Stimulated activated naive CD8-positive, alpha-beta T cell treated with anti-CD3 and anti-CD28 coated beads, Interleukin-15, amount 100 ng/mL, for 72 hours (primary cell): ENCODE results near the gene MACROD1.
A peak's percentile ranks its signal among the peaks of the same experiment; 100 is the strongest.

Experiments used
- ATAC-seq: fragments of 150-1000 bp; cut with Tn5 transposase; 2 replicates; pipeline ENCODE4 v1.10.0; 2021; ENCODE audit warnings: mild to moderate bottlenecking, moderate library complexity
- DNase-seq, 2 donors: peaks; one replicate each; pipeline ENCODE4 v3.0.0; 2021 to 2022
- H3K27ac Mint-ChIP-seq, 2 donors: one replicate each; pipeline ENCODE4 v1.8.0; 2022; ENCODE audit warnings: mild to moderate bottlenecking in 2 of 2, mixed read lengths in 2 of 2, moderate library complexity in 2 of 2
- H3K27me3 Mint-ChIP-seq: one replicate; pipeline ENCODE4 v1.8.0; 2022; ENCODE audit warnings: mixed read lengths
- H3K4me1 Mint-ChIP-seq: one replicate; pipeline ENCODE4 v1.8.0; 2022; ENCODE audit warnings: mild to moderate bottlenecking, mixed read lengths
- H3K4me3 Mint-ChIP-seq, 2 donors: one replicate each; pipeline ENCODE4 v1.8.0; 2022; ENCODE audit warnings: mild to moderate bottlenecking in 2 of 2, mixed read lengths in 2 of 2, moderate library complexity in 1 of 2
- H3K9me3 Mint-ChIP-seq, 2 donors: one replicate each; pipeline ENCODE4 v1.8.0; 2022; ENCODE audit warnings: mixed read lengths in 2 of 2

The MACROD1 gene

DNA sequence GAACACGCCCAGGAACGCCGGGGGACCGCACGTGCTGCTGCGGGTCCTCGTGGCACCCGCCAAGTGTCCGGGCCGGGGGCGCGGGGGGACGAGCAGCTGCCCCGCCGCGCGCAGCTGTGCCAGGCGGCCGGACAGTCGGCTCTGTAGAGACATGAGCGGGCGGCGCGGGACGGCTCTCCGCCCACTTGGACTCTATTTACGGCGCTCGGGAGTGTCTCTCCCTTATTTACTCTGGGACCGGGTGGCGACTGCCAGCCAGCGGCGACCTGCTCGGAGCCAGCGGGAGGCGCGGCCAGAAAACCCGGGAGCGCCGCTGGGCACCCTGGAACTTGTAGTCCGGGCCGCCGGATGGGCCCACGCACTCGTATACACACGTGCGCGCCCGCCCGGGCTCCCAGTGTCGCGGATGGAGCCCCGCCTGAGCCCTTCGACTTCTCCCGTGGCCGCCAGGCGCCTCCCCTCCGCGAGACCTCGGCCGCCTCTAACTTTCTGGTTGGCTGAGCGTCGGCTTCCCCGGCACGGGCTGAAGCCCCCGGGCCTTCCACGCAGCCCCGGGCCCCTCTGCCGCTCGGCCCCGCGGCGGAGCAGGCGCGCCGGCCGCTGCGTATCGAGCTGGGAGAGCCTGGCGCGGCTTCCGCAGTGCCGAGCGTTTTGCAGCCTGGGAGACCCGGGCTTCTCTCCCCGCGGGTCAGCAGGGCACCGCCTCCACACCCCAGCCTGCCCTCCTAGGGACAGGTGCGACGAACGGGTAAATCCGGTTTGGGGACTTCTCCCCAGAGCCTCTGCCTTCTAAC lies at the start of gene MACROD1:
Gene MACROD1 (minus strand): TSS at position 272 of the 794 bp plus-strand sequence. CDS start 119 bp downstream, at position 153.
- Mint-ChIP-seq H3K9me3 (no peaks in the 10 kb centered on the region), H3K27ac (peak within 1 kb of the TSS; percentile 92 to 96), H3K4me1 (peaks cover 35% of the 10 kb centered on the region), H3K27me3 (no peaks in the 10 kb centered on the region), H3K4me3 (peak within 1 kb of the TSS; percentile 92 to 96)
- ATAC-seq (peak; percentile 96), DNase-seq (peak; percentile 76 to 81)

DNA sequence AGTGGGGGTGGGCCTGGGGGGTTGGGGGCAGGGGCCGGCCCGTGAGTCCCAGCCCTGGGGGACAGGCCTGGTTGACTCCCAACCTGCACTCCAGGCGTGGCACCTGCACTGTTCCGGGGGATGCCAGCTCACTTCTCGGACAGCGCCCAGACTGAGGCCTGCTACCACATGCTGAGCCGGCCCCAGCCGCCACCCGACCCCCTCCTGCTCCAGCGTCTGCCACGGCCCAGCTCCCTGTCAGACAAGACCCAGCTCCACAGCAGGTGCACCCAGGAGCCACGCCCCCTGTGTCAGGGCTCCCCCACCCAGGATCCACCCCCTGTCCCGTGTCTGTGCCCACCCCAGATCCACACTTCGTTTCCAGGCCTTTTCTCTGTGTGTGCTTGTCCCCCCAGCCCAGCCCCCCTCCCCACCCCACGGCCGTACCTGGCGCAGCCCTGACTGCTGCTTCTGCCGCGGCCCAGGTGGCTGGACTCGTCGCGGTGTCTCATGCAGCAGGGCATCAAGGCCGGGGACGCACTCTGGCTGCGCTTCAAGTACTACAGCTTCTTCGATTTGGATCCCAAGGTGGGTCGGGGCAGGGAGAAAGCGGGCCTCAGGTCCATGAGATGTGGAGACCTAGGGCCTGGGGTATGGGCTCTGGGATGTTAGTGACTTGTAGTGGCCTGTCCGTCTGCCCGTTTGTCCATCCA lies 45.4 kb upstream of the MACROD1 start:
- DNase-seq (no peak), ATAC-seq (no peak)
- Mint-ChIP-seq H3K9me3 (no peaks in the 10 kb centered on the region), H3K27ac (no peak overlapping the region), H3K4me3 (no peak overlapping the region), H3K27me3 (no peaks in the 10 kb centered on the region), H3K4me1 (peaks cover 77% of the 10 kb centered on the region)

DNA sequence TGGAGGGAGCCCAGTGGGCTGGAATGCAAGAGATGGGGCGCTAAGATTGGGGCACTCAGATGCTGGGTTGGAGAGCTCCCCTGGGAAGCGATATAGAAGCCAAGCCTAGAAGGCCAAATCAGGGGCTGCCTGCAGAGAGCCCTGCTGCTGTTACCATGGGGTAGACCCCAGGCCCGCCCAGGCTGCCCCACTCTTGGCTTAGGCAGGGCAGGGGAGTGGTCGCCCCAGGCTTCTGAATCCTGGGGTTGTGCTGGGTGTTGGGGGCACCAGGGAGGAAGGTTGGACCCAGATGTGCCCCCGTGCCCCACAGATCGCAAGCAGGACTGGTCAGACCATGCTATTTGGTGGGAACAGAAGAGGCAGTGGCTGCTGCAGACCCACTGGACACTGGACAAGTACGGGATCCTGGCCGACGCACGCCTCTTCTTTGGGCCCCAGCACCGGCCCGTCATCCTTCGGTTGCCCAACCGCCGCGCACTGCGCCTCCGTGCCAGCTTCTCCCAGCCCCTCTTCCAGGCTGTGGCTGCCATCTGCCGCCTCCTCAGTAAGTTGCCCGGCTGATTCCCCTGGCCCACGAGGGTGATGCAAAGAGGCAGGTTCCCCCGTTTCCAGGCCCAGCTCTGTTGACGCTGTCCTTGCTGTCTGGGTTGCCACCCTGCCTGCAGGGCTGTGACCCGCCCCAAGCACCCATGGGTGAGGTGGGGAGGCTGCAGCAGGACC lies 44.5 kb upstream of the MACROD1 start:
- Mint-ChIP-seq H3K4me1 (peaks cover 83% of the 10 kb centered on the region), H3K27me3 (no peaks in the 10 kb centered on the region), H3K9me3 (no peaks in the 10 kb centered on the region), H3K27ac (peak overlapping the region in 1 of 2 donors; percentile 71), H3K4me3 (no peak overlapping the region)
- DNase-seq (no peak), ATAC-seq (no peak)

GRCh38 chr11:64209563-64209843 lies 43.6 kb upstream of the MACROD1 start:
- H3K27ac Mint-ChIP-seq = peak overlapping the region in 1 of 2 donors; percentile 87
- no peaks in the 10 kb centered on the region for H3K9me3 Mint-ChIP-seq
- DNase-seq (no peak), ATAC-seq (no peak)
- H3K27me3 Mint-ChIP-seq = no peaks in the 10 kb centered on the region
- H3K4me3 Mint-ChIP-seq = peak overlapping the region in 1 of 2 donors; percentile 90
- peaks cover 83% of the 10 kb centered on the region for H3K4me1 Mint-ChIP-seq

DNA sequence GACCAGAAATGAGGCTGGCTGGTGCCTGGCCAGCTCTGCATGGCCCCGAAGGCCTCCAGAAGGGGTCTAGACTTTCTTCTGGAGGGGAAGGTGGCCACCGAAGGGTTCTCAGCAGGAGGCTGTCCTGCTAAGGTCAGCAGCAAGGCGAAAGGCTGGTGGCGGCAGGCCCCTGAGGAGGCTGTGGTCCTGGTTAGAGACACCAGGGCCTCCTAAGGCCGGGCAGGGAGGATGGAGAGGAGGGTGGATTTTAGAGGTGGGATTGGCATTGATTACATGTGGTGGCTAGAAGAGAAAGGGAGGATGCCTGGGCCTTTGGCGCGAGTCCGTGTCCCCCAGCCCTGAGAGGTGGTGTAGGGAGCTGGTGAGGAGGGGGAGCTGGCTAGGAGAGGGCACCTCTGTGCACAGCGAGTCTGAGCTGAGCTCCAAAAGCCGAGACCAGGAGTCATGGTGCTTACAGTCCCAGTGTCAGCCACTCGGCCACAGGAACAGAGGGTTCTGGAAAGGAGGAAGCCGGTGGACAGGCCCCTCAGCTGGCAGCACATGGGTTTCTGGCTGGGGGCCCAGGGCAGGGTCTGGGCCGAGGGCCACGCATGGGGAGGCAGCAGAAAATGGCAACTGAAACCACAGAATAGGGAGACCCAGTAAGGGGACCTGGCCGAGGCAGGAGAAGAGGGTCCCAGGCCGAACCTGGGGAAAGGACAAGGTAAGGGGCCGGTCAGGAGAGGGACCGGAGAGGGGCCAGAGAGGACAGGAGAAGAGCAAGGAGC lies 43.1 kb upstream of the MACROD1 start:
- Mint-ChIP-seq H3K27ac (peak overlapping the region; percentile 87 to 97), H3K4me1 (peaks cover 83% of the 10 kb centered on the region), H3K27me3 (no peaks in the 10 kb centered on the region), H3K9me3 (no peaks in the 10 kb centered on the region), H3K4me3 (peak overlapping the region; percentile 90 to 91)
- DNase-seq (no peak), ATAC-seq (no peak)

GRCh38 chr11:64208086-64208795 lies 42.3 kb upstream of the MACROD1 start:
- ATAC-seq (peak; percentile 3), DNase-seq (no peak)
- H3K9me3 Mint-ChIP-seq = no peaks in the 10 kb centered on the region
- H3K4me3 Mint-ChIP-seq = peak overlapping the region; percentile 90 to 91
- H3K27ac Mint-ChIP-seq = peak overlapping the region; percentile 97
- H3K27me3 Mint-ChIP-seq = no peaks in the 10 kb centered on the region
- peaks cover 85% of the 10 kb centered on the region for H3K4me1 Mint-ChIP-seq

DNA sequence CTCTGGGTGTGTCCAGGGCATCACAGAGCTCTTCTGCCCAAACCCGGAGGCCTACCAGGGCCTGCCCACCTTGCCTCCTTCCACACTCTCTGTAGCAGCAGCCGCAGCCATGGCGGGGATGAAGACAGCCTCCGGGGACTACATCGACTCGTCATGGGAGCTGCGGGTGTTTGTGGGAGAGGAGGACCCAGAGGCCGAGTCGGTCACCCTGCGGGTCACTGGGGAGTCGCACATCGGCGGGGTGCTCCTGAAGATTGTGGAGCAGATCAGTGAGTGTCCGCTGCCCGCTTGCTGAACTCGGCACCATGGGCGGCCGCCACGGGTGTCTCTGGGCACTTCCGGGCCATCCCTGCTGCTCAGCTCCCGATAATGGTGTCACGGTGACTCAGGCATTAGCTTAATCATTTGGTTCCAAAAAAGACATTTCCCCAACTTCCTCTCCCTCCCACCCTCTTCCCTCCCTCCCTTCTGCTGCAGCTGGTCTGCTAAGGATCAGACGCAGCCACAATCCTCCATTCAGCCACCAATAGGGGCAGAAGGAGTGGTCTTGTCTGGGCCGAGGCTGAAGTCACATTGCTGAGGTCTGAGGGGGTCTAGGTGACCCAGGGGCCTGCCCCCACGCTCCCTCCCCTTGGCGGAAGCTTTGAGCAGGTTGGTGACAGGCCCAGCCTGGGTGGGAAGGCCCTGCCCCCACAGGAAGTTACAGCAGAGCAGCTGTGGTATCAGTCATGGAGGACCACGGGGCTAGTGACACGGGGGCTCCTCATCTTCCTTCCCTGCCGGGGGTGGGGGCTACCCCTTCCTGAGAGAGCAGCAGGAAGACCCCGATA lies 41.6 kb upstream of the MACROD1 start:
- Mint-ChIP-seq H3K9me3 (no peaks in the 10 kb centered on the region), H3K27me3 (no peaks in the 10 kb centered on the region), H3K4me1 (peaks cover 85% of the 10 kb centered on the region), H3K27ac (peak overlapping the region; percentile 97), H3K4me3 (peak overlapping the region; percentile 90 to 91)
- ATAC-seq = peak; percentile 88
- peak; percentile 76 to 92 for DNase-seq

DNA sequence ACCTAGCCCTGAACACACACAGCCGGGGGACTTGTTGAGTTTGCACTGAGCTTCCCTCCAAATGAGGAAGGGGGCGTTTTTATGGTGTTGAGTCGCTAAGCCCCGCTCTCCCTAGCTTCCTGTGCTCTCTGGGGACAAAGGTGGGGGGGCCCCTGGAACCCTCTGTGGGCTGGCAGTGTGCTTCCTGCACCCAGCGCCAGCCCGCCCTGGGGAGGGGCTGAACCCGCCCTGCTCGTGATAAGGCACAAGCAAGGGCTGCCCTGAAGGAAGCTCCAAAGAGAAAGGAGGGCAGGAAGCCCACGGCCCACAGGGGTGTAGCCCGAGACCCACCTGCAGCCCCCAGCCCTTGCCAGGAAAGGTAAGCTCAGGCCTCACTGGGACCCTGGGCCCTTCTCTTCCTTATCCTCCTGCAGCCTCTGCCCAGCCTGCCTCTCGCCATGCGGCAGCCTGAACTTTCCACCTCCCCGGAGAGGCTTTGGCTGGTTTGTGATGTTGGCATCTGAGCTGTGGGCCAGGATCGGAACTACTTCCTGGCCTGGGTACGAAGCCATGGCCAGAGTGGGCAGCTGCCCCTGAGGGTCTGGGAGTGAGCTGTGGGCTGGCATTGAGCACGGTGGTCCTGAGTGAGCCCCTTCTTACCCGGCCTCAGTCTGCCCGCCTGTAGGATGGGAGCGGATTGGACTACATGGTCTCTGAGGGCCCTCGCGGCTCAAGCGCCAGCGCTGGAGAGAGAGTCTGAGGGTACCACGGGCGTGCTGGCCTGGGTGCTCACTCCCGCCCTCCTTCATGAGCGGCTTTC lies 40.7 kb upstream of the MACROD1 start, which contains the start of gene FERMT3:
Gene FERMT3 (plus strand): TSS at position 265 of the 799 bp plus-strand sequence. CDS start 644 bp downstream, outside the sequence.
- peak within 1 kb of the TSS; percentile 97 for H3K27ac Mint-ChIP-seq
- H3K9me3 Mint-ChIP-seq = no peaks in the 10 kb centered on the region
- peaks cover 77% of the 10 kb centered on the region for H3K4me1 Mint-ChIP-seq
- peak; percentile 75 for ATAC-seq
- H3K4me3 Mint-ChIP-seq = peak within 1 kb of the TSS; percentile 90 to 91
- H3K27me3 Mint-ChIP-seq = no peaks in the 10 kb centered on the region
- peak; percentile 57 to 85 for DNase-seq

- Mint-ChIP-seq H3K4me1 (peaks cover 68% of the 10 kb centered on the region), H3K9me3 (no peaks in the 10 kb centered on the region), H3K4me3 (peak overlapping the region; percentile 66 to 91), H3K27me3 (no peaks in the 10 kb centered on the region), H3K27ac (peak overlapping the region; percentile 52 to 85)
- peak; percentile 24 for ATAC-seq
- DNase-seq = peak; percentile 61 to 79
Observed at GRCh38 chr11:64204464-64204989, 38.6 kb upstream of the MACROD1 start.

- peaks cover 64% of the 10 kb centered on the region for H3K4me1 Mint-ChIP-seq
- peak overlapping the region; percentile 52 to 85 for H3K27ac Mint-ChIP-seq
- H3K4me3 Mint-ChIP-seq = no peak overlapping the region
- no peak for ATAC-seq
- H3K9me3 Mint-ChIP-seq = no peaks in the 10 kb centered on the region
- no peak for DNase-seq
- H3K27me3 Mint-ChIP-seq = no peaks in the 10 kb centered on the region
Observed at GRCh38 chr11:64204080-64204440, 38.1 kb upstream of the MACROD1 start.

GRCh38 chr11:64203421-64204079 lies 37.6 kb upstream of the MACROD1 start:
- no peaks in the 10 kb centered on the region for H3K27me3 Mint-ChIP-seq
- H3K27ac Mint-ChIP-seq = peak overlapping the region; percentile 19 to 85
- ATAC-seq = no peak
- no peak for DNase-seq
- no peaks in the 10 kb centered on the region for H3K9me3 Mint-ChIP-seq
- peaks cover 59% of the 10 kb centered on the region for H3K4me1 Mint-ChIP-seq
- no peak overlapping the region for H3K4me3 Mint-ChIP-seq

- ATAC-seq (no peak), DNase-seq (no peak)
- Mint-ChIP-seq H3K27ac (peak overlapping the region; percentile 19 to 48), H3K9me3 (no peaks in the 10 kb centered on the region), H3K27me3 (no peaks in the 10 kb centered on the region), H3K4me1 (peaks cover 53% of the 10 kb centered on the region), H3K4me3 (no peak overlapping the region)
Observed at GRCh38 chr11:64202992-64203391, 37.1 kb upstream of the MACROD1 start.

- Mint-ChIP-seq H3K27ac (no peak overlapping the region), H3K4me3 (no peak overlapping the region), H3K27me3 (no peaks in the 10 kb centered on the region), H3K4me1 (peaks cover 55% of the 10 kb centered on the region), H3K9me3 (no peaks in the 10 kb centered on the region)
- no peak for ATAC-seq
- DNase-seq = no peak
Observed at GRCh38 chr11:64201543-64201942, 35.6 kb upstream of the MACROD1 start.
